ENCODE data around the gene IFRD2.
"Not testable (repeated sequence)": the region's sequence is repeated elsewhere in the genome, so short reads cannot be mapped to it uniquely, and the experiment has no call there.

Gene IFRD2

GRCh38 chr3:50268276-50268675 is 24.0 kb downstream of the IFRD2 start:
- DNase-seq (ENCODE audit: low read depth in 2 of 2): no peak

DNA sequence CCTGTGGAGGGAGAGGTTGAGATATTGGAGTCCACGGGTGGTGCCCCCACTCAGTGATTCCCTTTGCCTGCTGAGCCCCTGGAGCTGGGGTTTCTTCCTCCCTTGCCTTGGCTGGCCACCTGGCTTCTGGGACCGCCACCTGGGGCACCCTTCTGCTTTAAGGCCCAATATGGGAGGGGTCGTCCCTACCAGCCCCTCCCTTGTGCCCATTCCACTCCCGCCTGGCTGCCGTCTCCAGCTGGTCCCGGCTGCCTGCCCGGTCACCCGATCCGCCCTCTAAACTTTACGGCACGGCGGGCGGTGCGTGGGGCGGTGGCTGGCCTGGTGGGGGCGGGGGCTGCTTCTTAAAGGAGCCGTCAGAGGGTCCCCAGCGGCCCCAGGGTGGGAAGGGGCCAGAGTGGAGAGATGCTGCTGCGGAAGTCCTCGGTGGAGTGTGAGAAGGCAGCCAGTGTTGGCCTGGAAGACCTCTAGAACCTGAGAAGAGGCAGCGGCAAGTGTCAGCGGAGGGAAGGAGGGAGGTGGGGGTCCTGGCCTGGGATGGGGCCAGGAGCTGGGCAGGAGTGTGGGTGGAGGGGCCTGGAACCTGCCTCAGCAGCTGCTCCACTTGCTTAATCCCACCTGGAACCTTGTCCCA is 24.8 kb downstream of the IFRD2 start:
- DNase-seq (ENCODE audit: low read depth in 2 of 2): no peak

- no peak for DNase-seq (ENCODE audit: low read depth in 2 of 2)
Observed at GRCh38 chr3:50266836-50267235, 25.4 kb downstream of the IFRD2 start.

DNA sequence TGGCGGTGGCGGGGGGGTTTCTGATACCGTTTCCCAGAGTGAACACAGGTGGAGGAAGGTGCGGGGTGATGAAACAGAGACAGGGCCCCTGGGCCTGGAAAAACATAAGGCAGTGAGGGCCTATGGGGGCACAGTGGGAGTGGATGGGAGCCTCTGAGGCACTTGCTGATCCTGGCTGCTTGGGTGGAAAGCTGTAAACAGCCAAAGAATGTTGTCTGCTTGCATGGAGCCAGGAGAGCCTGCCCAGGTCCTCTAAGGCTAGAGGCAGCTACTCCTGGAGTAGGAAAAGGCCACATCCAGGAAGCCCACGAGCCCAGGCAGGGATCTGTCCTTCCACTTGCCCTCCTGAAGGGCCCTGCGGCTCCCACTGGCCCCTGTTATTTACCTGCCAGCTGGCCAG is 26.2 kb downstream of the IFRD2 start:
- DNase-seq (ENCODE audit: low read depth in 2 of 2): no peak

- no peak for DNase-seq (ENCODE audit: low read depth in 2 of 2)
Observed at GRCh38 chr3:50265571-50265970, 26.7 kb downstream of the IFRD2 start.

GRCh38 chr3:50264964-50265485 is 27.2 kb downstream of the IFRD2 start:
- DNase-seq (ENCODE audit: low read depth in 2 of 2): no peak

- DNase-seq (ENCODE audit: low read depth in 2 of 2): no peak
Observed at GRCh38 chr3:50264383-50264963, 27.8 kb downstream of the IFRD2 start.

DNA sequence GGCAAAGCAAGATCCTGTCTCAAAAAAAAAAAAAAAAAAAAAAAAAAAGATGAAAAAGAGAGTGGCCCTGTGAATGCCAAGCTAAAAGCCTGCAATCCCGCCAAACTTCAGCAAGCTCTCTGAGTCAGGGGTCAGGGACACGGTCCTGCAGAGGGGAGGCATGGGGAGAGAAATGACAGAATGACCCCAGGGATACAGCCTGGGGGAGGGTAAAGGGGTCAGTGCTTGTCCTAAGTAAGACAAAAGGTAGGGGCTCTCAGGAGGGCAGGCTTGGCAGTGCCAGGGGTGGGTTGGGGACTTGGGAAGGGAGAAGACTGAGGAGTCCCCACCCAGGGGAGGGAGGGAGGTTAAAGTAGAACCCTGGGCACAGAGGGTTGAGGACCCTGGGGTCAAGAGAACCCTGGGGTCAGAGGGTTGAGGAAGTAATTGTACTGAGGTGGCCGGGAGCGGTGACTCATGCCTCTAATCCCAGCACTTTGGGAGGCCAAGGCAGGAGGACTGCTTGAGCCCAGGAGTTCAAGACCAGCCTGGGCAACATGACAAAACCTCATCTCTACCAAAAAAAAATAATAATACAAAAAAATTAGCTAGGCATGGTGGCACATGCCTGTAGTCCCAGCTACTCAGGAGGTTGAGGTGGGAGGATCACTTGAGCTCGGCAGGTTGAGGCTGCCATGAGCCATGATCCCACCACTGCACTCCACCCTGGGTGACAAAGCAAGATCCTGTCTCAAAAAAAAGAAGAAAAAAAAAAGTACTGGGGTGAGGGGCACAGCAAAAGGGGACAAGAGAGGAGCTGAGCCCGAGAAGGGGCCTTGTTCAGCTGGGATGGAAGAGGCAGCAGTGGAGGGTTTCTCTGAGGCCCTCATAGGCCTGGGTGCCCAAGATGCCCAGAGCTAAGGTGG is 28.5 kb downstream of the IFRD2 start:
- DNase-seq (ENCODE audit: low read depth in 2 of 2): no peak

- no peak for DNase-seq (ENCODE audit: low read depth in 2 of 2)
Observed at GRCh38 chr3:50262778-50263177, 29.5 kb downstream of the IFRD2 start.

DNA sequence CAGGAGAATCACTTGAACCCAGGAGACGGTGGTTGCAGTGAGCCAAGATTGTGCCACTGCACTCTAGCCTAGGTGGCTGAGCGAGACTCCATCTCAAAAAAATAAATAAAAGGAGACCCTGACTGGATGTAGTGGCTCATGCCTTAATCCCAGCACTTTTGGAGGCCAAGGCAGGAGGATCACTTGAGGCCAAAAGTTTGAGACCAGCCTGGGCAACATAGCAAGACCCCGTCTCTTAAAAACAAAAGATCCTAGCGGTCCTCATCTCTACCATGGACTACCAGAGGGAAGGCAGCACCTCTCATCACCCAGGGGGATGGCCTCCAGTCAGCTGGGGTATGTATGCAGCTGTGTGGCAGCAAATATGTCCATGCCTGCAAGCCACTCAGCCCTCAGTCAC is 30.0 kb downstream of the IFRD2 start:
- DNase-seq (ENCODE audit: low read depth in 2 of 2): not testable (repeated sequence)

- no peak for DNase-seq (ENCODE audit: low read depth in 2 of 2)
Observed at GRCh38 chr3:50261505-50261904, 30.7 kb downstream of the IFRD2 start.

GRCh38 chr3:50260942-50261441 is 31.2 kb downstream of the IFRD2 start:
- no peak for DNase-seq (ENCODE audit: low read depth in 2 of 2)

DNA sequence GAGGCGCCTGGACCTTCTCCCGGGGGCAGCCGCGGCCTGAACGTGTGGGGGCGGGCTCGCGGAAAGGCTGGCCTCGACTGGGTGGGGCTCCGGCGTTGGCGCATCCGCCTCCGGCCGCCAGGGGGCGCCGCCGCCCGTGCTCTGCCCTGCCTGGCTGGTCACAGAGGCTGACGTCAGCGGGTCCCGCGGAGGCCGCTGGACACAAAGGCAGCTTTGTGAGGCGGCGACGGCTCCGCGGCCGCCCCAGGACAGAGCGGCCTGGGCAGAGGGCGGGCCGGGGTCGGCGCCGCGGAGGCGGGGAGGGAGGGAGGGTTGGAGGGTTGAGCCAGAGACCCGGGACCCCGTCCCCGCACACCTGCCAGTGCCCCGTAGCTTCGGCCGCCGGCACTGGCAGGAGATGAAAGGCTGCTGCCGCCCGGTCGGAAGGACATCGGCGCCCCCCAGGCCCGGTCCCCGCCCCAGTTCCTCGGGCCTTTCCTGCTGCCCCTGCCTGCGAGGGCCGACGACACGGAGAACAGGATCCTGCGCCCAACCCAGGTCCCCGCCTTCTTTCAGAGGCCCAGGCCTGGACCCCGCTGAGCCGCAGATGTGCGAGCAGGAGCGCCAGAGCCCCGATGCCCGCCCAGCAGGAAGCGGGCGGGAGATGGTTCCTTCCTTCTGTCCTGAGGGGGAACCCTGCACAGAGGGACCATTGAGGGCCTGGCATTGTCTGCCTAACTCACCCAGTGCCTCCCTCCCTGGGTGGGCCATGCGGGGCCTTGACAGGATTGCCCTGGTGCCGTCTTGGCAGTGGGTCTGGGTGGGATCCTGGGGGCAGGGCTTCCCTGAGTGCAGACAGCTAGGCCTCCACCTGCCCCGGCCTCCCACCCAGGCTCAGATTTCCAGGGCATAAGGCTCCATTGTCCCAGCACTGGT is 31.9 kb downstream of the IFRD2 start:
- DNase-seq (ENCODE audit: low read depth in 2 of 2): peak; percentile 65 to 69

DNA sequence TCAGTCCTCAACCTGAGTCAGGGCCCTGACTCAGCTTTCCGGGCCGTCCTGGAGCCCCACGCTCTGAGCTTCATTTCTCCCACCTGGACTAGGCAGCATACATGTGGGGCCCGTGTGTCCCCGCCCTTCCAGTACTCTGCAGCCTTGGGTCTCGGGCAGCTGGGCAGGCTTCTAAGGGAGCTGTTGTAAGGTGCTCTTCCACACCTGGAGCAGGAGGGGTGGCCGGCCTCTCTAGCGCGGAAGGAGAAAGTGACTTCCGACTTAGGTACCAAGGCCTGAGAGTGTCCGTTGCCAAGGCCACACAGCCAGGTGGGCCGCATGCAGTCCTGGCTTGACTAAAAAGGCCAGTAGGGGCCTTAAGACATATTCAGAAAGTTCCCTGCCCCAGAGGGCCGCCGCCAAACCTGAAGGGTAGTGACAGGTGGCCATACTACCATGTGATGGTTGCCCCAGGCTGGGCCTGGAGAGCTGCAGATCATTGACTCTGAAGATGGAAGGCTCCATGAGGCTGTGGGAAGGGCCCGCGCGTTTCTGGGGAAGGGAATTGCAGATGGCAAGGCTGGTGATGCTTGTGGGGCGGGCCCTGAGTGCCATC is 32.7 kb downstream of the IFRD2 start:
- DNase-seq (ENCODE audit: low read depth in 2 of 2): no peak

DNA sequence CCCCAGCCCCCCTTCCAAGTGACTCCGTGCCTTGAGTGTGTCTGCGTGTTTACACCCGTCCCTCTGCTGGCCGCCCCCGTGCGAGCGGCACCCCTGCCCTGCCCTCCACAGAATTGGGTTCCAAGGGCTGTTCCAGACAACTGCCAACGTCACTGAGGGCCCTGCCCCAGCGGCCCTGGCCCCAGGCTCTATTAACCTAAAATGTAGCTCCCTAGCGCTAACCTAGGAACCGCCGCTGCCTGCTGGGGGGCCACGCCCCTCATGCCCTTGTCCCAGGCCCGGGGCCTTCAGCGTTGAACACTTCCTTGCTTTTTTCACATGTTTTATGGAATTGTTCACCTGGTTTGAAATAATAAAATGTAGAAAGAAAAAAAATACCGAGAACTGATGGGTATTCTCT is 33.2 kb downstream of the IFRD2 start:
- DNase-seq (ENCODE audit: low read depth in 2 of 2): no peak

GRCh38 chr3:50258029-50258680 is 34.1 kb downstream of the IFRD2 start:
- no peak for DNase-seq (ENCODE audit: low read depth in 2 of 2)

GRCh38 chr3:50256978-50257890 is 35.0 kb downstream of the IFRD2 start:
- DNase-seq (ENCODE audit: low read depth in 2 of 2): no peak

DNA sequence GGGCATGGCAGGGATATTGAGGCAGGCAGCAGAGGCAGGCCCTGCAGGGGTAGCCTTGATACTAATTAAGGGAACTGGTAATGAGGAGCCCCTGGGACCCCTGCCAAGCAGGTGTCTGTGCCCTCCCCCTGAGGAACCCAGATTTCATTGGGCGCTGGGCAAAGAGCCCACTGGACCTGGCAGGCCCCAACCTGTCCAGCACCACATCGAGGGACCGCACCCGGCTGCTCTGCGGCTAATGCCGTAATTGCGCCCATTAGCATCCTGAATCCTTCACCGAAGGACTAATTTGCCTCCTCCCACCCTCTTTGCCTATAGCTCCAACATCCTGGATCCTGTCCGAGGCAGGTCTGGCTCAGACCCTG is 37.0 kb downstream of the IFRD2 start:
- DNase-seq (ENCODE audit: low read depth in 2 of 2): no peak

DNA sequence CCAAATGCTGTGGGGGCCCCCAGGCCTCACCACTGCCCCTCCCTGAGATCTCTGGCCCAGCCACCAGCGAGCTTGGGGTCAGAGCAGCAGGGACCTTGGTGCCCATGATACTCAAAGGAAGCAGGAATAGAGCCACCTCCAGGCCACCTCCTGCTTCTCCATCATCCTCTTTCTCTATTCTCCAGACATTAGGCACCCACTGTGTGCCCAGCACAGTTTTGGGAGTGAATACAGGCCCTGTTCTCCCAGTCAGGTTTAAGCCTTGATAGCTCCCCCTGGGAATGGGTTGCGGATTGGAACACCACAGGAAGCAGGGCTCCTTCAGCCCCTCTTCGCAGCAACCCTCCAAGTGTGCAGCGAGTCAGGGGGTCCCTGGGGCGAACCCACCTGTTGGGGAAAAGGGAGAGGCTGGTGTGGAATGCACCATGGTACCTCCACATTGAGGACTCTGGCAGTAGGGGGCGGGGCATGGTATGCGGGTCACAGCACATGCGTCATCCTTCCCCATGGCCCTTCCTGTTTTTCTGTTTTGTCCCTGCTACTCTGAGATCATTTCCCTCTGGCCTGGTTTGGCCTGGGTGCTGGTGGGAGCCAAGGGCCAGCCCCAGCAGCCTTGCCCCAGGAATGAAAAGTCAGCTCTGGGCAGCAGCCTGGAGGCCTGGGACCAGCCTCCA is 37.5 kb downstream of the IFRD2 start:
- DNase-seq (ENCODE audit: low read depth in 2 of 2): no peak

Data from stimulated activated CD8-positive, alpha-beta memory T cell treated with anti-CD3 and anti-CD28 coated beads, Interleukin-7, amount 100 ng/mL, for 1 hour (primary cell).